Esophagus muscularis mucosa (tissue), 4 donors: ENCODE data around the gene ASIC2.

ENCODE experiments used
- CTCF ChIP-seq, 3 experiments: fragments of 200-600 bp in 2 of 3; fragments of 450-650 bp in 1 of 3; sonication (generic) in 2 of 3; IDR thresholded peaks; one replicate each; pipeline ENCODE4 v1.5.1; 2017 to 2019; ENCODE audit warnings: antibody characterized with exemption in 3 of 3, mild to moderate bottlenecking in 2 of 3, moderate library complexity in 1 of 3
- EP300 ChIP-seq: sonication (generic); formaldehyde crosslinking; IDR thresholded peaks from one replicate; pipeline ENCODE4 v1.6.1; 2017; ENCODE audit warnings: antibody characterized with exemption
- POLR2A ChIP-seq: fragments of 450-650 bp; IDR thresholded peaks from one replicate; pipeline ENCODE4 v1.6.1; 2017; ENCODE audit warnings: antibody characterized with exemption, moderate library complexity, mild to moderate bottlenecking, low read depth
- POLR2AphosphoS5 ChIP-seq, 2 donors: sonication (generic); formaldehyde crosslinking; IDR thresholded peaks; one replicate each; pipeline ENCODE4 v1.6.1; 2017; ENCODE audit warnings: antibody characterized with exemption in 2 of 2

GRCh38 chr17:33245183-33245582, 47.9 kb downstream of the ASIC2 start:
- no peak for TF ChIP-seq CTCF (IDR thresholded peaks at IDR 0.05)
- TF ChIP-seq POLR2A = no peak
- TF ChIP-seq POLR2AphosphoS5 (IDR thresholded peaks at IDR 0.05) = no peak
- TF ChIP-seq EP300 = no peak
